ENCODE data around the gene PLCH2.
A peak's percentile ranks its signal among the peaks of the same experiment; 100 is the strongest.

The PLCH2 gene

DNA sequence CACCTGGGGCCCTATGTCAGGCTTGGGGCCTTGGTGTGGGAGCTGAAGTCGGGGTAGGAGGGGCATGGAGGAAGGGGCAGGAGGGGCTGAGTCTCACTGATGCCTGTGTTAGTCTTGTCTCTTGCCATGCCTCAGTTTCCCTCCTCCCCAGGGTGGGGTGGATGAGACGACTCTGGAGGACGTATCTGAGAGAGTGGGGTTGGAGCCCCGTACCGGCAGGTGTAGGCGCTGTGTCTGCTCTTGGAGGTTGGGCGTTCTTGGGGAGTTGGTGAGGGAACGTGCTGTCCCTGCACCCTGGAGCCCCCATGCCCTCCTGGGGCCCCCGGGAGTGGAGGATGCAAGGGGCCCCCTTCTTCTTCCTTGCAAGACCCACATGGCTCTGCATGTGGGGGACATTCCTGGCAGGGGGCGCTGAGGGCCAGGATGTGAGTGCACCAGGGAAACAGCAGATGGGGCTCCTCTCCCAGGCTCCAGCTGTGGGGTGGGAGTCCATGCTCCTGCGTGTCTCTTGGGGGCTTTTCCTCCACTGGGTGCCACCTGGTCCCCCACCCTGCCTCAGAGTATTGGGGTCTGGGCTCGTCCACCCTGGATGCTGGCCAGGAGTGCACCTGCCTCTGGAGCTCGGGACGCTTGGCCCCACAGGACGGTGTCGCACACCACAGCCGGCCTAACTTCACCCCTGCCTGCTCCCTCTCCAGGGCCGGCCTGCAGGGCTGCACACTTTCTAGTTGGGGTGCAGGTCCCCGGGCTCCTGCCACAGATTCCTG, 78.7 kb downstream of the PLCH2 start:
- H3K36me3 Mint-ChIP-seq (ENCODE audit: low read depth): peaks cover 4% of the 10 kb centered on the region
- H3K4me1 Mint-ChIP-seq: peaks cover 50% of the 10 kb centered on the region
- DNase-seq: peak; percentile 74
- H3K4me3 Mint-ChIP-seq: peak overlapping the region; percentile 95
- H3K27ac Mint-ChIP-seq: peak overlapping the region; percentile 96
- no peaks in the 10 kb centered on the region for H3K9me3 Mint-ChIP-seq
- no peak for ATAC-seq
- H3K27me3 Mint-ChIP-seq: no peaks in the 10 kb centered on the region
